K562 (cell line): ENCODE measurements around the gene HYAL1. TPM values are rescaled to one million over a fixed set of nuclear protein-coding genes. Genes with fewer than 3 reads are reported as not detected.

Experiments
- ATAC-seq: fragments of 200-7000 bp; cut with Tn5 transposase; 3 replicates; pipeline ENCODE4 v1.9.1; 2020; ENCODE audit warnings: moderate library complexity
- BruUV-seq: library from RNA; stranded (reverse); fragments of 400-500 nt; replicated peaks from 2 replicates; lab custom pipeline; 2021; lab: Mats Ljungman, UMichigan
- CTCF ChIA-PET: fragments of 300-600 bp; formaldehyde crosslinking; extraction: SDS; loops from one replicate; lab custom pipeline; 2021; ENCODE audit warnings: low intra/inter-chr PET ratio; lab: Yijun Ruan, JAX
- POLR2A ChIA-PET: fragments of 300-600, 350-650 bp; sonication (Branson Sonifier 250); formaldehyde crosslinking; extraction: SDS; loops from one replicate; lab custom pipeline; 2021; ENCODE audit warnings: antibody characterized with exemption, inconsistent platforms; lab: Yijun Ruan, JAX
- DNase-seq, 4 experiments: peaks; one replicate each; pipeline versions ENCODE4 v3.0.0 to v3.0.0-alpha.2; 2011 to 2018; ENCODE audit warnings: low spot score in 3 of 4, mixed read lengths in 3 of 4; ENCODE audit errors: extremely low read depth in 1 of 4
- FAIRE-seq: peaks from 2 replicates; lab custom pipeline; 2011; peaks lifted over from hg19 to GRCh38; lab: Jason Lieb, UNC
- H2AFZ ChIP-seq: 2 replicates; pipeline ENCODE4 v1.6.0; 2011; ENCODE audit warnings: low read depth, low read length, control low read depth, inconsistent platforms
- H3K27ac ChIP-seq: fragments of 200-600 bp; 3 replicates; pipeline ENCODE4 v1.8.0; 2011; ENCODE audit warnings: low read depth, mild to moderate bottlenecking, control low read depth, inconsistent platforms, low read length, moderate library complexity, mixed read lengths; ENCODE audit errors: extremely low read depth
- H3K27me3 ChIP-seq, 2 experiments: fragments of 300-600 bp in 1 of 2; 2 replicates in 1 of 2; 3 replicates in 1 of 2; pipeline versions ENCODE4 v1.6.0 to v1.8.0; 2011; ENCODE audit warnings: inconsistent platforms in 2 of 2, low read length in 2 of 2, mild to moderate bottlenecking in 1 of 2, mixed read lengths in 1 of 2, moderate library complexity in 1 of 2; ENCODE audit not compliant: control insufficient read depth in 2 of 2, insufficient read depth in 2 of 2
- H3K36me3 ChIP-seq: fragments of 300-600 bp; 3 replicates; pipeline ENCODE4 v1.8.0; 2011; ENCODE audit warnings: mild to moderate bottlenecking, low read length, inconsistent platforms; ENCODE audit not compliant: control insufficient read depth, insufficient read depth
- H3K4me1 ChIP-seq, 2 experiments: fragments of 200-600 bp in 1 of 2; replicated peaks in 1 of 2; 2 replicates in 1 of 2; 3 replicates in 1 of 2; pipeline versions ENCODE4 v1.5.1 to v1.8.0; 2011; ENCODE audit warnings: inconsistent platforms in 2 of 2, low read length in 2 of 2, mild to moderate bottlenecking in 1 of 2, mixed read lengths in 1 of 2, moderate library complexity in 1 of 2; ENCODE audit not compliant: control insufficient read depth in 2 of 2, insufficient read depth in 2 of 2
- H3K4me2 ChIP-seq: 2 replicates; pipeline ENCODE4 v1.6.1; 2011; ENCODE audit warnings: low read length, control low read depth, inconsistent platforms, mixed read lengths; ENCODE audit not compliant: insufficient read depth
- H3K4me3 ChIP-seq: fragments of 200-600 bp; sonication (generic), shearing (Covaris generic); 2 replicates; pipeline ENCODE4 v1.5.1; 2016; ENCODE audit warnings: control low read depth, inconsistent platforms
- H3K79me2 ChIP-seq: fragments of 200-600 bp; 3 replicates; pipeline ENCODE4 v1.8.0; 2011; ENCODE audit warnings: low read length, inconsistent platforms; ENCODE audit not compliant: control insufficient read depth, insufficient read depth
- H3K9ac ChIP-seq, 2 experiments: 2 replicates each; pipeline versions ENCODE4 v1.6.0 to v1.6.1; 2011; ENCODE audit warnings: low read depth in 2 of 2, low read length in 2 of 2, control low read depth in 1 of 2, inconsistent platforms in 1 of 2, mild to moderate bottlenecking in 1 of 2, mixed read lengths in 1 of 2; ENCODE audit not compliant: insufficient read depth in 1 of 2
- H3K9me1 ChIP-seq: one replicate; pipeline ENCODE4 v1.6.0; 2011; ENCODE audit warnings: inconsistent platforms, mild to moderate bottlenecking, low read length, moderate library complexity; ENCODE audit not compliant: control insufficient read depth, insufficient read depth
- H3K9me3 ChIP-seq: replicated peaks from 2 replicates; pipeline ENCODE4 v1.5.1; 2011; ENCODE audit warnings: low read depth, low read length, inconsistent platforms; ENCODE audit not compliant: control insufficient read depth, insufficient read depth
- H4K20me1 ChIP-seq: replicated peaks from 2 replicates; pipeline ENCODE4 v1.6.1; 2011; ENCODE audit warnings: low read length, inconsistent platforms, mixed read lengths; ENCODE audit not compliant: control insufficient read depth, insufficient read depth
- BCOR ChIP-seq: fragments of 450-650 bp; IDR thresholded peaks from 2 replicates; pipeline ENCODE4 v1.6.1; 2016
- ERF ChIP-seq: fragments of 450-650 bp; formaldehyde crosslinking; IDR thresholded peaks from 2 replicates; pipeline ENCODE4 v1.4.0; 2020; ENCODE audit warnings: mild to moderate bottlenecking, mixed read lengths
- FOXM1 ChIP-seq, 2 experiments: fragments of 450-650 bp in 1 of 2; sonication (generic) in 1 of 2; formaldehyde crosslinking in 1 of 2; IDR thresholded peaks; 2 replicates each; pipeline versions ENCODE4 v1.6.1 to v1.9.0; 2017 to 2022; ENCODE audit warnings: low read depth in 2 of 2, mild to moderate bottlenecking in 2 of 2, missing genetic modification reagents in 1 of 2, moderate library complexity in 1 of 2
- HDAC2 ChIP-seq: fragments of 450-650 bp; IDR thresholded peaks from 2 replicates; pipeline ENCODE4 v1.6.1; 2016; ENCODE audit warnings: mild to moderate bottlenecking
- MTF1 ChIP-seq: fragments of 250-450 bp; sonication (Bioruptor Pico); IDR thresholded peaks from 2 replicates; pipeline ENCODE4 v1.9.0; 2021; ENCODE audit warnings: moderate library complexity, mild to moderate bottlenecking, inconsistent platforms, borderline replicate concordance
- NUFIP1 ChIP-seq: fragments of 450-650 bp; IDR thresholded peaks from 2 replicates; pipeline ENCODE4 v1.6.1; 2018; ENCODE audit not compliant: partially characterized antibody
- POLR2G ChIP-seq: fragments of 200-400 bp; formaldehyde crosslinking; IDR thresholded peaks from 2 replicates; pipeline ENCODE4 v1.6.1; 2017; ENCODE audit warnings: low read depth, mild to moderate bottlenecking, antibody characterized with exemption, low read length, moderate library complexity
- RBM39 ChIP-seq: fragments of 200-400 bp; formaldehyde crosslinking; optimal IDR thresholded peaks from 2 replicates; pipeline ENCODE3; 2018; ENCODE audit warnings: low read depth, low read length
- USF2 ChIP-seq: sonication (generic); formaldehyde crosslinking; IDR thresholded peaks from 2 replicates; pipeline ENCODE4 v1.5.0; 2020; ENCODE audit warnings: missing genetic modification reagents
- ZKSCAN3 ChIP-seq: fragments of 250-450 bp; sonication (Bioruptor Pico); IDR thresholded peaks from 2 replicates; pipeline ENCODE4 v1.4.0; 2020
- ZNF589 ChIP-seq: fragments of 200-800 bp; sonication (Bioruptor generic); IDR thresholded peaks from 2 replicates; pipeline ENCODE4 v1.6.1; 2016; ENCODE audit warnings: low read depth, missing genetic modification characterization, missing compliant biosample characterization
- WGBS: fragments of 100-300 bp; shearing (Covaris generic); methylation state at CpG from one replicate; pipeline ENCODE4 v1.1.6; 2016; ENCODE audit warnings: low coverage, mixed read lengths; ENCODE audit not compliant: insufficient coverage; ENCODE audit errors: missing lambda C conversion rate; 5-methylcytosine and 5-hydroxymethylcytosine counted together
- in situ Hi-C: fragments of 300-500 bp; cut with MboI; formaldehyde crosslinking; loops from 4 replicates; pipeline ENCODE4 v1.15.0; 2018; ENCODE audit warnings: inconsistent platforms, mixed read lengths
- intact Hi-C: fragments of 100-400 bp; cut with micrococcal nuclease; formaldehyde crosslinking; loops from 2 replicates; pipeline ENCODE4 v1.14.2; 2022
- polyA plus RNA-seq, 8 experiments: library from polyadenylated mRNA; depleted of rRNA in 4 of 8; stranded (reverse) in 5 of 8; unstranded in 3 of 8; fragments of >200 nt; fragmentation: Nextera tagmentation in 2 of 8; fragmentation: Illumina TruSeq in 1 of 8; extraction: Ambion mirVana in 2 of 8; extraction: Trizol in 1 of 8; gene quantifications; 2 replicates each; pipeline versions ENCODE4 v1.2.1 to v1.2.3, GENCODE V29; 2011 to 2014; ENCODE audit warnings: inconsistent platforms in 1 of 8, missing spikeins in 1 of 8
- total RNA-seq, 7 experiments: library from RNA; depleted of rRNA in 6 of 7; stranded (reverse); fragments of >200 nt in 6 of 7; fragmentation: Illumina TruSeq in 2 of 7; extraction: Trizol in 2 of 7; gene quantifications; 2 replicates each; pipeline versions ENCODE4 v1.2.1 to v1.2.3, GENCODE V29; 2011 to 2021; ENCODE audit warnings: low replicate concordance in 1 of 7
- TF ChIP-seq, protein P1 (sequence below): sonication (generic); formaldehyde crosslinking; IDR thresholded peaks from 2 replicates; pipeline ENCODE4 v1.8.1; 2023; ENCODE audit warnings: mild to moderate bottlenecking, missing genetic modification reagents
- TF ChIP-seq, protein P2 (sequence below): fragments of 250-450 bp; sonication (Bioruptor Pico); IDR thresholded peaks from 2 replicates; pipeline ENCODE4 v1.6.1; 2021; ENCODE audit warnings: mild to moderate bottlenecking

The HYAL1 gene
- total and polyA plus RNA-seq, 9 of the 15 experiments (the other 6 are each of a cell fraction or from before 2014, with no cell fraction given), result 1.4 to 8.5 (median 4.7) TPM

GRCh38 chr3:50258979-50259378 lies 44.4 kb downstream of the HYAL1 start:
- DNase-seq (no peak), ATAC-seq (no peak), FAIRE-seq (no peak)
- ChIA-PET POLR2A (interaction anchor here (0.9 to 1.7 kb wide), 2 partner anchors 9 to 13 kb away, joined by 4 to 8 read pairs; no protein-coding TSS in a partner anchor), CTCF (interaction anchor here (1.0 to 1.7 kb wide), 2 partner anchors 15 to 283 kb away, joined by 5 read pairs; no protein-coding TSS in a partner anchor)
- intact Hi-C loops (no loop called here), in situ Hi-C loops (no loop called here)
- no TSS peak for BruUV-seq
- H2AFZ ChIP-seq, result no peak overlapping the region
- peaks cover 3 to 28% of the 10 kb centered on the region in 2 experiments; a peak in 4 of 5 replicates for H3K4me1 ChIP-seq
- H3K27ac ChIP-seq, result no peak overlapping the region
- peaks cover 3% of the 10 kb centered on the region; the same call in 1 of the 3 replicates for H3K79me2 ChIP-seq
- no peak for TF ChIP-seq ZNF589 (CRISPR knock-in tag)
- TF ChIP-seq NUFIP1, result no peak
- no peak for TF ChIP-seq ERF
- no peak for TF ChIP-seq ZKSCAN3
- no peak for TF ChIP-seq MTF1 (CRISPR knock-in tag)
- TF ChIP-seq, protein P1, sequence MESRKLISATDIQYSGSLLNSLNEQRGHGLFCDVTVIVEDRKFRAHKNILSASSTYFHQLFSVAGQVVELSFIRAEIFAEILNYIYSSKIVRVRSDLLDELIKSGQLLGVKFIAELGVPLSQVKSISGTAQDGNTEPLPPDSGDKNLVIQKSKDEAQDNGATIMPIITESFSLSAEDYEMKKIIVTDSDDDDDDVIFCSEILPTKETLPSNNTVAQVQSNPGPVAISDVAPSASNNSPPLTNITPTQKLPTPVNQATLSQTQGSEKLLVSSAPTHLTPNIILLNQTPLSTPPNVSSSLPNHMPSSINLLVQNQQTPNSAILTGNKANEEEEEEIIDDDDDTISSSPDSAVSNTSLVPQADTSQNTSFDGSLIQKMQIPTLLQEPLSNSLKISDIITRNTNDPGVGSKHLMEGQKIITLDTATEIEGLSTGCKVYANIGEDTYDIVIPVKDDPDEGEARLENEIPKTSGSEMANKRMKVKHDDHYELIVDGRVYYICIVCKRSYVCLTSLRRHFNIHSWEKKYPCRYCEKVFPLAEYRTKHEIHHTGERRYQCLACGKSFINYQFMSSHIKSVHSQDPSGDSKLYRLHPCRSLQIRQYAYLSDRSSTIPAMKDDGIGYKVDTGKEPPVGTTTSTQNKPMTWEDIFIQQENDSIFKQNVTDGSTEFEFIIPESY (CRISPR knock-in tag), result 0 out of 2 replicates have a peak, but pooled peaks have one; percentile 51
- TF ChIP-seq RBM39, result no peak
- TF ChIP-seq, protein P2, sequence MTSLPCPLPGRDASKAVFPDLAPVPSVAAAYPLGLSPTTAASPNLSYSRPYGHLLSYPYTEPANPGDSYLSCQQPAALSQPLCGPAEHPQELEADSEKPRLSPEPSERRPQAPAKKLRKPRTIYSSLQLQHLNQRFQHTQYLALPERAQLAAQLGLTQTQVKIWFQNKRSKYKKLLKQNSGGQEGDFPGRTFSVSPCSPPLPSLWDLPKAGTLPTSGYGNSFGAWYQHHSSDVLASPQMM (CRISPR knock-in tag), result no peak
- no peak for TF ChIP-seq BCOR
- peak; percentile 24; the same call in 1 of the 2 replicates for TF ChIP-seq POLR2G
- TF ChIP-seq USF2, result no peak
- TF ChIP-seq HDAC2, result no peak
- TF ChIP-seq FOXM1 (IDR thresholded peaks at IDR 0.05; ENCODE audit: low read depth), result no peak
- no peak for TF ChIP-seq FOXM1 (CRISPR knock-in tag; IDR thresholded peaks at IDR 0.05; ENCODE audit: low read depth)
- no peak overlapping the region for H3K9ac ChIP-seq
- 77% methylated on average over 4 of the region's 16 CpGs for WGBS
- no peaks in the 10 kb centered on the region for H3K27me3 ChIP-seq
- H3K4me2 ChIP-seq, result no peak overlapping the region
- H3K4me3 ChIP-seq, result no peak overlapping the region
- H3K36me3 ChIP-seq, result peaks cover 26% of the 10 kb centered on the region; the same call in 2 of the 3 replicates
- no peaks in the 10 kb centered on the region for H4K20me1 ChIP-seq
- H3K9me1 ChIP-seq, result no peaks in the 10 kb centered on the region
- peaks cover 4% of the 10 kb centered on the region; the same call in 1 of the 2 replicates for H3K9me3 ChIP-seq
